SK-N-SH (cell line): ENCODE data around the gene TPPP. TPM values are rescaled to one million over a fixed set of nuclear protein-coding genes. Genes with fewer than 3 reads are reported as not detected.

ENCODE experiments used
- CTCF ChIA-PET: fragments of 300-600, 350-600 bp; formaldehyde crosslinking; extraction: SDS; loops from one replicate; lab custom pipeline; 2021; lab: Yijun Ruan, JAX
- POLR2A ChIA-PET: fragments of 350-600 bp; sonication (Branson Sonifier 250); formaldehyde crosslinking; extraction: SDS; loops from one replicate; lab custom pipeline; 2020; ENCODE audit warnings: antibody characterized with exemption, inconsistent platforms; lab: Yijun Ruan, JAX
- DNase-seq: peaks from one replicate; pipeline ENCODE4 v3.0.0; 2012
- H2AFZ ChIP-seq: fragments of 200-600 bp; sonication (generic); 2 replicates; pipeline ENCODE4 v1.8.1; 2016; ENCODE audit warnings: antibody characterized with exemption, mild to moderate bottlenecking, low read depth
- H3F3A ChIP-seq: fragments of 200-600 bp; sonication (generic); replicated peaks from 2 replicates; pipeline ENCODE3; 2016; ENCODE audit warnings: antibody characterized with exemption, mild to moderate bottlenecking; ENCODE audit not compliant: insufficient read depth
- H3K27ac ChIP-seq, 2 experiments: fragments of 200-500 bp in 1 of 2; fragments of 200-600 bp in 1 of 2; sonication (Bioruptor generic) in 1 of 2; sonication (generic), shearing (Covaris generic) in 1 of 2; 2 replicates each; pipeline versions ENCODE4 v1.5.1 to v1.6.1; 2014 to 2016; ENCODE audit warnings: low read depth in 2 of 2, inconsistent platforms in 1 of 2, low read length in 1 of 2, mild to moderate bottlenecking in 1 of 2, mixed read lengths in 1 of 2
- H3K27me3 ChIP-seq: fragments of 200-600 bp; sonication (generic), shearing (Covaris generic); 2 replicates; pipeline ENCODE4 v1.6.1; 2016; ENCODE audit warnings: mixed run types; ENCODE audit not compliant: insufficient read depth
- H3K36me3 ChIP-seq, 2 experiments: fragments of 200-500 bp in 1 of 2; fragments of 200-600 bp in 1 of 2; sonication (Bioruptor generic) in 1 of 2; sonication (generic) in 1 of 2; replicated peaks in 1 of 2; 2 replicates each; pipeline versions ENCODE3 to v1.5.1; 2014 to 2016; ENCODE audit warnings: low read length in 1 of 2, mild to moderate bottlenecking in 1 of 2; ENCODE audit not compliant: insufficient read depth in 2 of 2, control insufficient read depth in 1 of 2
- H3K4me1 ChIP-seq, 2 experiments: fragments of 200-500 bp in 1 of 2; fragments of 200-600 bp in 1 of 2; sonication (Bioruptor generic) in 1 of 2; sonication (generic), shearing (Covaris generic) in 1 of 2; 2 replicates each; pipeline versions ENCODE4 v1.5.1 to v1.6.1; 2014 to 2016; ENCODE audit warnings: low read depth in 1 of 2, low read length in 1 of 2, mixed run types in 1 of 2; ENCODE audit not compliant: insufficient read depth in 2 of 2, control insufficient read depth in 1 of 2
- H3K4me2 ChIP-seq: fragments of 200-600 bp; sonication (generic), shearing (Covaris generic); 2 replicates; pipeline ENCODE4 v1.6.1; 2017; ENCODE audit warnings: mixed run types
- H3K4me3 ChIP-seq, 2 experiments: fragments of 200-500 bp in 1 of 2; fragments of 200-600 bp in 1 of 2; sonication (Bioruptor generic) in 1 of 2; sonication (generic), shearing (Covaris generic) in 1 of 2; 2 replicates each; pipeline versions ENCODE4 v1.5.1 to v1.8.1; 2014 to 2016; ENCODE audit warnings: low read depth in 2 of 2, inconsistent platforms in 1 of 2, low read length in 1 of 2, mild to moderate bottlenecking in 1 of 2, mixed read lengths in 1 of 2, moderate library complexity in 1 of 2
- H3K79me2 ChIP-seq: fragments of 200-600 bp; sonication (generic); 2 replicates; pipeline ENCODE4 v1.8.1; 2017; ENCODE audit warnings: mild to moderate bottlenecking; ENCODE audit not compliant: insufficient read depth
- H3K9ac ChIP-seq: fragments of 200-600 bp; sonication (generic); 2 replicates; pipeline ENCODE4 v1.6.1; 2017; ENCODE audit warnings: mixed run types
- H3K9me2 ChIP-seq: fragments of 200-600 bp; sonication (generic); 2 replicates; pipeline ENCODE4 v1.6.1; 2017; ENCODE audit warnings: mixed run types
- H3K9me3 ChIP-seq: fragments of 200-600 bp; sonication (generic); 2 replicates; pipeline ENCODE4 v1.6.1; 2017; ENCODE audit warnings: mixed run types, mild to moderate bottlenecking, moderate library complexity
- H4K20me1 ChIP-seq: fragments of 200-600 bp; sonication (generic); 2 replicates; pipeline ENCODE4 v1.6.1; 2017; ENCODE audit warnings: mild to moderate bottlenecking, mixed run types; ENCODE audit not compliant: insufficient read depth
- CHD2 ChIP-seq: fragments of 150-350 bp; IDR thresholded peaks from 2 replicates; pipeline ENCODE4 v1.6.1; 2018; ENCODE audit warnings: low read length; ENCODE audit not compliant: partially characterized antibody
- EP300 ChIP-seq, 2 experiments: IDR thresholded peaks; 2 replicates each; pipeline versions ENCODE4 v1.4.0 to v1.6.1; 2012; ENCODE audit warnings: borderline replicate concordance in 1 of 2, low read depth in 1 of 2, low read length in 1 of 2
- FOSL2 ChIP-seq: IDR thresholded peaks from 2 replicates; pipeline ENCODE4 v1.4.0; 2012; ENCODE audit warnings: low read depth, mild to moderate bottlenecking, moderate library complexity, borderline replicate concordance
- FOXJ3 ChIP-seq: sonication (generic); formaldehyde crosslinking; IDR thresholded peaks from 2 replicates; pipeline ENCODE4 v1.5.1; 2020; ENCODE audit warnings: mild to moderate bottlenecking, missing genetic modification reagents
- GATA2 ChIP-seq: sonication (generic); formaldehyde crosslinking; IDR thresholded peaks from 2 replicates; pipeline ENCODE4 v1.5.0; 2020; ENCODE audit warnings: mild to moderate bottlenecking, missing genetic modification reagents
- JUND ChIP-seq: IDR thresholded peaks from 2 replicates; pipeline ENCODE4 v1.4.0; 2012
- MXI1 ChIP-seq: IDR thresholded peaks from 2 replicates; pipeline ENCODE4 v1.6.1; 2012; ENCODE audit warnings: mild to moderate bottlenecking, low read depth, low read length, improper control_type of control experiment
- POLR2AphosphoS5 ChIP-seq: IDR thresholded peaks from 2 replicates; pipeline ENCODE4 v1.6.1; 2012; ENCODE audit warnings: low read depth, low read length
- RAD21 ChIP-seq: IDR thresholded peaks from 2 replicates; pipeline ENCODE4 v1.6.1; 2012; ENCODE audit warnings: mild to moderate bottlenecking, low read length
- RCOR1 ChIP-seq: fragments of 150-350 bp; IDR thresholded peaks from 2 replicates; pipeline ENCODE4 v1.6.1; 2017; ENCODE audit warnings: antibody characterized with exemption, low read length
- RXRA ChIP-seq: IDR thresholded peaks from 2 replicates; pipeline ENCODE4 v1.4.0; 2012; ENCODE audit warnings: low read depth, mild to moderate bottlenecking, borderline replicate concordance
- SMC3 ChIP-seq: IDR thresholded peaks from 2 replicates; pipeline ENCODE4 v1.6.1; 2012; ENCODE audit warnings: low read depth, low read length, improper control_type of control experiment
- TAF1 ChIP-seq: IDR thresholded peaks from 2 replicates; pipeline ENCODE4 v1.6.1; 2012; ENCODE audit warnings: low read depth, mild to moderate bottlenecking, low read length, moderate library complexity, borderline replicate concordance
- TCF12 ChIP-seq: IDR thresholded peaks from 2 replicates; pipeline ENCODE4 v1.4.0; 2012
- YY1 ChIP-seq: IDR thresholded peaks from 2 replicates; pipeline ENCODE4 v1.4.0; 2012; ENCODE audit warnings: low read depth, mild to moderate bottlenecking
- WGBS: methylation state at CpG from one replicate; pipeline ENCODE4 v1.1.6; 2017; ENCODE audit warnings: low lambda C conversion rate; 5-methylcytosine and 5-hydroxymethylcytosine counted together
- polyA plus RNA-seq, 3 experiments: library from polyadenylated mRNA; depleted of rRNA; stranded (reverse); fragments of >200 nt; gene quantifications; 2 replicates each; pipeline ENCODE4 v1.2.3, GENCODE V29; 2012
- TF ChIP-seq, protein P1 (sequence below): IDR thresholded peaks from 2 replicates; pipeline ENCODE4; 2012
- TF ChIP-seq, protein P2 (sequence below): IDR thresholded peaks from 2 replicates; pipeline ENCODE4 v1.4.0; 2012; ENCODE audit warnings: low read depth, borderline replicate concordance
- TF ChIP-seq, protein P3 (sequence below): fragments of 150-350 bp; IDR thresholded peaks from 2 replicates; pipeline ENCODE4 v1.6.1; 2016; ENCODE audit warnings: mild to moderate bottlenecking, low read depth, low read length
- TF ChIP-seq, protein P4 (sequence below): IDR thresholded peaks from 2 replicates; pipeline ENCODE4 v1.4.0; 2012; ENCODE audit warnings: low read depth

Gene TPPP
- polyA plus RNA-seq, 1 of the 3 experiments (the other 2 are of a cell fraction), result 0.05 TPM

DNA sequence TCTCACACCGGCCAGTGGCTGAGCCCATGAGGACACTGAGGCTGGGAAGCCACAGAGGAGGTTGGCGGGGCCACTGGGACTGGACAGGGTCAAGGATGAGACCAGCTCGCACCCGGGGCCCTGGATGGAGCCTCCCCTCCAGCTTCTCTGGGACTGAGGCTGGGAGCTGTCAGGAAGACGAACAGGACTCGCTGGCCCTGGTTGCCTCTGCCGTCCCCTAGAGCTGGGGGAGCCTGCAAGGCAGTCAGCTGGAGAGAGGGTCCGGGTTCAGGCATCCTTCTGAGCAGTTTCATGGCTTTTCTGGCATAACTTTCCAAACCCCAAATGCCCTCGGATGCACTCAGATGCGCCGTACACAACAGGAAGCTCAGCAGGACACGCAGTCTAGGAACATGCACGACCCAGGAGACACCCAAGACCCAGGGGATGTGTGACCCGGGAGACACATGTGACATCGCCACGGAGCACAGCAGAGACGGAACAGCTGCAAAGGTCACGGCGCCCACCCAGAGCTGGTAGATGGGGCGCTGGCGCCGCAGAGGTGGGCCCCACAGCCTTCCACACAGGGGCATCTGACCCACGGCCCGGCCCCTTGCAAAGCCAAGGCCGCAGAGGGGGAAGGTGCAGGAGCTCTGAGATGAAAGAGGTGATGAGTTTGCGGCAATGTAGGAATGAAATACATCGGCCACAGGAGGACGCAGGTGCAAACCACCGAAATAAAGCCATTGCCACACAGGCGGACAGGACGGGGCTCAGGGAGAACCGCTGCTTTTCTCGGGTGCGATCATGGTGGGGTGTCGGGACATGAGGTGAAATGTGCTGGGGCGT, 17.1 kb downstream of the TPPP start:
- no peaks in the 10 kb centered on the region for H3K79me2 ChIP-seq
- H3K4me2 ChIP-seq, result no peak overlapping the region
- CTCF ChIA-PET, result interaction anchor here (1.7 kb wide), 1 partner anchor 227 kb away, joined by 4 read pairs; no protein-coding TSS in a partner anchor
- no peak for DNase-seq
- no peak overlapping the region for H3K4me3 ChIP-seq
- WGBS, result 80% methylated on average over 32 of the region's 36 CpGs
- no peaks in the 10 kb centered on the region for H3K27me3 ChIP-seq
- no peaks in the 10 kb centered on the region for H3K9me2 ChIP-seq
- 0 out of 2 replicates have a peak, but pooled peaks cover 3% of the 10 kb centered on the region for H4K20me1 ChIP-seq
- no peaks in the 10 kb centered on the region for H3K36me3 ChIP-seq
- H3K4me1 ChIP-seq, result peaks cover 12 to 23% of the 10 kb centered on the region in 2 experiments; a peak in 2 of 4 replicates
- no peak overlapping the region for H2AFZ ChIP-seq
- H3K27ac ChIP-seq, result no peak overlapping the region
- no peaks in the 10 kb centered on the region for H3F3A ChIP-seq
- H3K9me3 ChIP-seq, result no peaks in the 10 kb centered on the region
- H3K9ac ChIP-seq, result no peak overlapping the region
- no peak for TF ChIP-seq FOXJ3 (CRISPR knock-in tag)
- no peak for TF ChIP-seq GATA2 (CRISPR knock-in tag)
- TF ChIP-seq TAF1, result no peak
- TF ChIP-seq, protein P1, sequence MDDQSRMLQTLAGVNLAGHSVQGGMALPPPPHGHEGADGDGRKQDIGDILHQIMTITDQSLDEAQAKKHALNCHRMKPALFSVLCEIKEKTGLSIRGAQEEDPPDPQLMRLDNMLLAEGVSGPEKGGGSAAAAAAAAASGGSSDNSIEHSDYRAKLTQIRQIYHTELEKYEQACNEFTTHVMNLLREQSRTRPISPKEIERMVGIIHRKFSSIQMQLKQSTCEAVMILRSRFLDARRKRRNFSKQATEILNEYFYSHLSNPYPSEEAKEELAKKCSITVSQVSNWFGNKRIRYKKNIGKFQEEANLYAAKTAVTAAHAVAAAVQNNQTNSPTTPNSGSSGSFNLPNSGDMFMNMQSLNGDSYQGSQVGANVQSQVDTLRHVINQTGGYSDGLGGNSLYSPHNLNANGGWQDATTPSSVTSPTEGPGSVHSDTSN, result no peak
- no peak for TF ChIP-seq RAD21
- no peak for TF ChIP-seq FOSL2
- no peak for TF ChIP-seq POLR2AphosphoS5
- no peak for TF ChIP-seq YY1
- TF ChIP-seq, all 33 proteins: peak for 0
- POLR2A ChIA-PET, result no interaction called here

DNA sequence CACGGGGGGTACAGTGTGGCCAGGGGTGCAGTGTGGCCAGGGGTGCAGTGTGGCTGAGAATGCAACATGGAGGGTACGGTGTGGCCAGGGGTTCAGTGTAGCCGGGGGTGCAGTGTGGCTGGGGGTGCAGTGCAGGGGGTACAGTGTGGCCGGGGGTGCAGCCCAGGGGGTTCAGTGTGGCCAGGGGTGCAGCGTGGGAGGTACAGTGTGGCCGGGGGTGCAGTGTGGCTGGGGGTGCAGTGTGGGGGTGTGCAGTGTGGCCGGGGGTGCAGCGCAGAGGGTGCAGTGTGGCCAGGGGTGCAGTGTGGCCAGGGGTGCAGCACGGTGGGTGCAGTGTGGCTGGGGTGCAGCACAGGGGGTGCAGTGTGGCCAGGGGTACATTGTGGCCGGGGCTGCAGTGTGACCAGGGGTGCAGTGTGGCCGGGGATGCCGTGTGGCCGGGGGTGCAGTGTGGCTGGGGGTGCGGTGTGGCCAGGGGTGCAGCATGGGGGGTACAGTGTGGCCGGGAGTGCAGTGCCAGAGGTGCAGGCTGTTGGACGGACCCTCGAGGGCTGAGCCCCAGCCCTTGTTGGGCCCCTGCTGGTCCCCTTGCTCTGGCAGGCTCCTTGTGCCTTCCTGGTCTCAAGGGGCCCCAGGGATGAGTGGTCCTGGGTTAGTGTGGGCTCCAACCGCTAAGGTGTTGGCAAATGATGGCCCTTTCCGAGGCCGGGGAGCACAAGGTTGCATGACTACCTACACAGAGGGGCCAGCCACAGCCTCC, 17.9 kb downstream of the TPPP start:
- no peaks in the 10 kb centered on the region for H3K27me3 ChIP-seq
- H2AFZ ChIP-seq, result no peak overlapping the region
- no peaks in the 10 kb centered on the region for H3K79me2 ChIP-seq
- no peak overlapping the region for H3K27ac ChIP-seq
- H3K9me3 ChIP-seq, result no peaks in the 10 kb centered on the region
- H3K4me1 ChIP-seq, result peaks cover 12 to 23% of the 10 kb centered on the region in 2 experiments; a peak in 2 of 4 replicates
- H3K4me3 ChIP-seq, result no peak overlapping the region
- no peaks in the 10 kb centered on the region for H3K9me2 ChIP-seq
- WGBS, result 79% methylated on average over 14 of the region's 20 CpGs
- ChIA-PET POLR2A (no interaction called here), CTCF (interaction anchor here (1.7 to 7.2 kb wide), 2 partner anchors 228 kb away, joined by 4 to 88 read pairs; no protein-coding TSS in a partner anchor)
- H3K4me2 ChIP-seq, result no peak overlapping the region
- TF ChIP-seq SMC3, result no peak
- TF ChIP-seq, protein P2, sequence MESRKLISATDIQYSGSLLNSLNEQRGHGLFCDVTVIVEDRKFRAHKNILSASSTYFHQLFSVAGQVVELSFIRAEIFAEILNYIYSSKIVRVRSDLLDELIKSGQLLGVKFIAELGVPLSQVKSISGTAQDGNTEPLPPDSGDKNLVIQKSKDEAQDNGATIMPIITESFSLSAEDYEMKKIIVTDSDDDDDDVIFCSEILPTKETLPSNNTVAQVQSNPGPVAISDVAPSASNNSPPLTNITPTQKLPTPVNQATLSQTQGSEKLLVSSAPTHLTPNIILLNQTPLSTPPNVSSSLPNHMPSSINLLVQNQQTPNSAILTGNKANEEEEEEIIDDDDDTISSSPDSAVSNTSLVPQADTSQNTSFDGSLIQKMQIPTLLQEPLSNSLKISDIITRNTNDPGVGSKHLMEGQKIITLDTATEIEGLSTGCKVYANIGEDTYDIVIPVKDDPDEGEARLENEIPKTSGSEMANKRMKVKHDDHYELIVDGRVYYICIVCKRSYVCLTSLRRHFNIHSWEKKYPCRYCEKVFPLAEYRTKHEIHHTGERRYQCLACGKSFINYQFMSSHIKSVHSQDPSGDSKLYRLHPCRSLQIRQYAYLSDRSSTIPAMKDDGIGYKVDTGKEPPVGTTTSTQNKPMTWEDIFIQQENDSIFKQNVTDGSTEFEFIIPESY, result no peak
- TF ChIP-seq EP300 (IDR thresholded peaks at IDR 0.05; ENCODE audit: borderline replicate concordance in 1 of 2, low read depth in 1 of 2, low read length in 1 of 2), result no peak
- TF ChIP-seq RXRA, result no peak
- TF ChIP-seq, protein P3, sequence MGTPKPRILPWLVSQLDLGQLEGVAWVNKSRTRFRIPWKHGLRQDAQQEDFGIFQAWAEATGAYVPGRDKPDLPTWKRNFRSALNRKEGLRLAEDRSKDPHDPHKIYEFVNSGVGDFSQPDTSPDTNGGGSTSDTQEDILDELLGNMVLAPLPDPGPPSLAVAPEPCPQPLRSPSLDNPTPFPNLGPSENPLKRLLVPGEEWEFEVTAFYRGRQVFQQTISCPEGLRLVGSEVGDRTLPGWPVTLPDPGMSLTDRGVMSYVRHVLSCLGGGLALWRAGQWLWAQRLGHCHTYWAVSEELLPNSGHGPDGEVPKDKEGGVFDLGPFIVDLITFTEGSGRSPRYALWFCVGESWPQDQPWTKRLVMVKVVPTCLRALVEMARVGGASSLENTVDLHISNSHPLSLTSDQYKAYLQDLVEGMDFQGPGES, result no peak
- no peak for TF ChIP-seq MXI1
- TF ChIP-seq, protein P4, sequence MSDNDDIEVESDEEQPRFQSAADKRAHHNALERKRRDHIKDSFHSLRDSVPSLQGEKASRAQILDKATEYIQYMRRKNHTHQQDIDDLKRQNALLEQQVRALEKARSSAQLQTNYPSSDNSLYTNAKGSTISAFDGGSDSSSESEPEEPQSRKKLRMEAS, result no peak
- TF ChIP-seq CHD2, result no peak
- TF ChIP-seq RCOR1, result no peak
- TF ChIP-seq TCF12, result no peak
- TF ChIP-seq JUND, result no peak
- DNase-seq, result no peak
- no peaks in the 10 kb centered on the region for H3F3A ChIP-seq
- no peak overlapping the region for H3K9ac ChIP-seq
- no peaks in the 10 kb centered on the region for H3K36me3 ChIP-seq
- H4K20me1 ChIP-seq, result 0 out of 2 replicates have a peak, but pooled peaks cover 3% of the 10 kb centered on the region
